HepG2 (cell line): ENCODE data around the gene RNF114. TPM values are rescaled to one million over a fixed set of nuclear protein-coding genes. Genes with fewer than 3 reads are reported as not detected.

Experiments
- ADNP ChIP-seq: sonication (generic); formaldehyde crosslinking; IDR thresholded peaks from 2 replicates; pipeline ENCODE4 v1.4.0; 2020; ENCODE audit warnings: missing genetic modification reagents
- ATF4 ChIP-seq, 2 experiments: fragments of 450-650 bp in 1 of 2; sonication (generic) in 1 of 2; formaldehyde crosslinking; IDR thresholded peaks; 2 replicates each; pipeline versions ENCODE4 v1.5.0 to v1.8.0; 2020 to 2022; ENCODE audit warnings: mild to moderate bottlenecking in 1 of 2, missing genetic modification reagents in 1 of 2
- CBX1 ChIP-seq: IDR thresholded peaks from one replicate; pipeline ENCODE4 v1.6.1; 2016; ENCODE audit warnings: antibody characterized with exemption, low read depth
- CENPBD1 ChIP-seq: sonication (generic); formaldehyde crosslinking; IDR thresholded peaks from 2 replicates; pipeline ENCODE4 v1.8.0; 2022; ENCODE audit warnings: missing genetic modification reagents, low read depth, mild to moderate bottlenecking, borderline replicate concordance
- DNMT1 ChIP-seq: sonication (generic); formaldehyde crosslinking; IDR thresholded peaks from 2 replicates; pipeline ENCODE4 v1.5.1; 2020; ENCODE audit warnings: mild to moderate bottlenecking, missing genetic modification reagents
- GATAD2A ChIP-seq: IDR thresholded peaks from 2 replicates; pipeline ENCODE4 v1.6.1; 2016
- KAT8 ChIP-seq: IDR thresholded peaks from 2 replicates; pipeline ENCODE4 v1.6.1; 2016; ENCODE audit warnings: missing genetic modification reagents, missing compliant biosample characterization
- LCORL ChIP-seq, 2 experiments: fragments of 450-650 bp in 1 of 2; sonication (generic) in 1 of 2; formaldehyde crosslinking in 1 of 2; IDR thresholded peaks; 2 replicates each; pipeline versions ENCODE4 v1.5.0 to v1.6.1; 2017 to 2020; ENCODE audit warnings: antibody characterized with exemption in 1 of 2, missing genetic modification reagents in 1 of 2
- MNT ChIP-seq: fragments of 450-650 bp; IDR thresholded peaks from 2 replicates; pipeline ENCODE4 v1.6.1; 2016
- NCOA5 ChIP-seq: sonication (generic); formaldehyde crosslinking; IDR thresholded peaks from 2 replicates; pipeline ENCODE4 v1.4.0; 2020; ENCODE audit warnings: missing genetic modification reagents
- NKX3-1 ChIP-seq: sonication (generic); formaldehyde crosslinking; IDR thresholded peaks from 2 replicates; pipeline ENCODE4 v1.5.0; 2020; ENCODE audit warnings: missing genetic modification reagents
- PAF1 ChIP-seq: IDR thresholded peaks from 2 replicates; pipeline ENCODE4 v1.6.1; 2016; ENCODE audit warnings: missing genetic modification reagents, missing compliant biosample characterization
- RBFOX2 ChIP-seq: fragments of 200-400 bp; formaldehyde crosslinking; IDR thresholded peaks from 2 replicates; pipeline ENCODE4 v1.6.1; 2017; ENCODE audit warnings: low read depth, mild to moderate bottlenecking, low read length
- SNAPC5 ChIP-seq: sonication (generic); formaldehyde crosslinking; IDR thresholded peaks from 2 replicates; pipeline ENCODE4 v1.8.1; 2023; ENCODE audit warnings: mild to moderate bottlenecking, missing genetic modification reagents, borderline replicate concordance
- STAT5B ChIP-seq: sonication (generic); formaldehyde crosslinking; IDR thresholded peaks from 2 replicates; pipeline ENCODE4 v1.4.0; 2020; ENCODE audit warnings: missing genetic modification reagents
- XBP1 ChIP-seq: sonication (generic); formaldehyde crosslinking; IDR thresholded peaks from 2 replicates; pipeline ENCODE4 v1.5.0; 2020; ENCODE audit warnings: missing genetic modification reagents
- ZNF343 ChIP-seq: sonication (generic); formaldehyde crosslinking; IDR thresholded peaks from 2 replicates; pipeline ENCODE4 v1.4.0; 2020; ENCODE audit warnings: mild to moderate bottlenecking, missing genetic modification reagents
- ZNF432 ChIP-seq: sonication (generic); formaldehyde crosslinking; IDR thresholded peaks from 2 replicates; pipeline ENCODE4 v1.5.0; 2020; ENCODE audit warnings: missing genetic modification reagents, mild to moderate bottlenecking, borderline replicate concordance
- ZNF512 ChIP-seq: sonication (generic); formaldehyde crosslinking; IDR thresholded peaks from 2 replicates; pipeline ENCODE4 v1.4.0; 2020; ENCODE audit warnings: mild to moderate bottlenecking, missing genetic modification reagents
- ZNF512B ChIP-seq: sonication (generic); formaldehyde crosslinking; IDR thresholded peaks from 2 replicates; pipeline ENCODE4 v1.5.1; 2020; ENCODE audit warnings: missing genetic modification reagents, mild to moderate bottlenecking, borderline replicate concordance
- polyA plus RNA-seq, 8 experiments: library from polyadenylated mRNA; depleted of rRNA in 3 of 8; stranded (reverse) in 7 of 8; unstranded in 1 of 8; fragments of >200 nt; fragmentation: Illumina TruSeq in 4 of 8; extraction: Trizol in 4 of 8; gene quantifications; 2 replicates each; pipeline versions ENCODE4 v1.2.1 to v1.2.3, GENCODE V29; 2011 to 2016; ENCODE audit warnings: low read depth in 4 of 8, missing spikeins in 1 of 8, mixed read lengths in 1 of 8; ENCODE audit not compliant: insufficient read depth in 1 of 8
- total RNA-seq, 5 experiments: library from RNA; depleted of rRNA; stranded (reverse); fragments of >200 nt; fragmentation: Illumina TruSeq; extraction: Trizol; gene quantifications; 2 replicates each; pipeline ENCODE4 v1.2.3, GENCODE V29; 2016; ENCODE audit warnings: low read depth in 1 of 5

Gene RNF114
- total and polyA plus RNA-seq, 2 of the 13 experiments (the other 11 are each of a cell fraction or from before 2014, with no cell fraction given) = 119 to 126 TPM

- TF ChIP-seq ZNF432 (no peak), DNMT1 (peak; percentile 96), NKX3-1 (CRISPR knock-in tag) (peak; percentile 99), ATF4 (CRISPR knock-in tag; IDR thresholded peaks at IDR 0.05) (peak in 1 of 2 experiments; percentile 88; a peak in 2 of 4 replicates), RBFOX2 (peak; percentile 86), LCORL (IDR thresholded peaks at IDR 0.05) (no peak), LCORL (CRISPR knock-in tag; IDR thresholded peaks at IDR 0.05) (no peak), ZNF343 (CRISPR knock-in tag) (no peak; the same call in none of the 2 replicates), MNT (peak; percentile 40; the same call in 1 of the 2 replicates), CENPBD1 (CRISPR knock-in tag) (no peak; the same call in 1 of the 2 replicates), XBP1 (CRISPR knock-in tag) (0 out of 2 replicates have a peak, but pooled peaks have one; percentile 66), ZNF512 (CRISPR knock-in tag) (peak; percentile 82; the same call in 1 of the 2 replicates), KAT8 (CRISPR knock-in tag) (peak; percentile 66), ZNF512B (CRISPR knock-in tag) (peak; percentile 88), GATAD2A (peak; percentile 69), ADNP (CRISPR knock-in tag) (peak; percentile 76), PAF1 (no peak), CBX1 (peak; percentile 49), STAT5B (CRISPR knock-in tag) (peak; percentile 84; the same call in 1 of the 2 replicates), SNAPC5 (CRISPR knock-in tag) (peak; percentile 26; the same call in 1 of the 2 replicates), NCOA5 (no peak)
These were observed 46.3 kb downstream of the RNF114 start, which contains the start of gene SNAI1 (continued) for GRCh38 chr20:49982346-49983122.
